Measurements from ENCODE around the gene PCDHGA2.
"Not testable (repeated sequence)": the region's sequence is repeated elsewhere in the genome, so short reads cannot be mapped to it uniquely, and the experiment has no call there.

DNA sequence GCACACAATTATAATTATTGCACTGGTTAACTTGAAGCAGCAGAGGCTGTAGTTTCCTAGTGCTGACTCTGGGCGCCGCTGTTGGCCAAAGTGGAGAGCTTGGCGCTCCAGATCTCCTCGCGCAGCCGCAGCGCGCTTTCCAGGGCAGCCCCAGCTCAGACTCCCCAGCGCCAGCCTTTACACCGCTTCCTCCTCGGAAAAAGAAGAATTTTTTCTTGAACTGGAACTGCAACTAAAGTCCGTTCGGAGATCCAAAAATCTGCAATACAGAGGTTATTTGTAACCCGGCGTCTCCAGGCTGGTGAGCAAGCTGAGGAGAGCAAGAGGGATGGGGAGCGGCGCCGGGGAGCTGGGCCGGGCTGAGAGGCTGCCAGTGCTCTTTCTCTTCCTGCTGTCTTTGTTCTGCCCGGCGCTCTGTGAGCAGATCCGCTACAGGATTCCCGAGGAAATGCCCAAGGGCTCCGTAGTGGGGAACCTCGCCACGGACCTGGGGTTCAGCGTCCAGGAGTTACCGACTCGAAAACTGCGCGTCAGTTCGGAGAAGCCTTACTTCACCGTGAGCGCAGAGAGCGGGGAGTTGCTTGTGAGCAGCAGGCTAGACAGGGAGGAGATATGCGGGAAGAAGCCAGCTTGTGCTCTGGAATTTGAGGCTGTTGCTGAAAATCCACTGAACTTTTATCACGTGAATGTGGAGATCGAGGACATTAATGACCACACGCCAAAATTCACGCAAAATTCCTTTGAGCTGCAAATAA is 49.2 kb downstream of the PCDHGA2 start, which contains the start of gene PCDHGB4:
- not testable (repeated sequence) for TF ChIP-seq ZNF529 (tag by site-specific recombination; IDR thresholded peaks at IDR 0.05; ENCODE audit: insufficient replicate concordance); YY1 (tag by site-specific recombination; IDR thresholded peaks at IDR 0.05); ZNF354C (tag by site-specific recombination; IDR thresholded peaks at IDR 0.05; ENCODE audit: borderline replicate concordance, low read depth); MZF1 (tag by site-specific recombination; IDR thresholded peaks at IDR 0.05; ENCODE audit: borderline replicate concordance)
- TF ChIP-seq, protein P1, sequence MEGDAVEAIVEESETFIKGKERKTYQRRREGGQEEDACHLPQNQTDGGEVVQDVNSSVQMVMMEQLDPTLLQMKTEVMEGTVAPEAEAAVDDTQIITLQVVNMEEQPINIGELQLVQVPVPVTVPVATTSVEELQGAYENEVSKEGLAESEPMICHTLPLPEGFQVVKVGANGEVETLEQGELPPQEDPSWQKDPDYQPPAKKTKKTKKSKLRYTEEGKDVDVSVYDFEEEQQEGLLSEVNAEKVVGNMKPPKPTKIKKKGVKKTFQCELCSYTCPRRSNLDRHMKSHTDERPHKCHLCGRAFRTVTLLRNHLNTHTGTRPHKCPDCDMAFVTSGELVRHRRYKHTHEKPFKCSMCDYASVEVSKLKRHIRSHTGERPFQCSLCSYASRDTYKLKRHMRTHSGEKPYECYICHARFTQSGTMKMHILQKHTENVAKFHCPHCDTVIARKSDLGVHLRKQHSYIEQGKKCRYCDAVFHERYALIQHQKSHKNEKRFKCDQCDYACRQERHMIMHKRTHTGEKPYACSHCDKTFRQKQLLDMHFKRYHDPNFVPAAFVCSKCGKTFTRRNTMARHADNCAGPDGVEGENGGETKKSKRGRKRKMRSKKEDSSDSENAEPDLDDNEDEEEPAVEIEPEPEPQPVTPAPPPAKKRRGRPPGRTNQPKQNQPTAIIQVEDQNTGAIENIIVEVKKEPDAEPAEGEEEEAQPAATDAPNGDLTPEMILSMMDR (tag by site-specific recombination; IDR thresholded peaks at IDR 0.05), result not testable (repeated sequence)

All from HEK293 (cell line).